ENCODE measurements around the gene TRPV4.

GRCh38 chr12:109822416-109822815, 10.8 kb downstream of the TRPV4 start:
- no peak for TF ChIP-seq POLR2A (IDR thresholded peaks at IDR 0.05)
- no peak for TF ChIP-seq CTCF (IDR thresholded peaks at IDR 0.05 in 4 of 5, conservative IDR thresholded peaks at IDR 0.05 in 1 of 5)
